NCI-H510A (cell line): ENCODE results near the gene TOR1AIP1.
"Not testable (repeated sequence)": the region's sequence is repeated elsewhere in the genome, so short reads cannot be mapped to it uniquely, and the experiment has no call there.

ENCODE experiments used
- DNase-seq: peaks from one replicate; lab custom pipeline; 2025; lab: John Stamatoyannopoulos, UW

TOR1AIP1 gene

GRCh38 chr1:179937668-179938254 lies 55.7 kb downstream of the TOR1AIP1 start:
- no peak for DNase-seq

GRCh38 chr1:179938752-179939151 lies 56.7 kb downstream of the TOR1AIP1 start:
- DNase-seq, result no peak

DNA sequence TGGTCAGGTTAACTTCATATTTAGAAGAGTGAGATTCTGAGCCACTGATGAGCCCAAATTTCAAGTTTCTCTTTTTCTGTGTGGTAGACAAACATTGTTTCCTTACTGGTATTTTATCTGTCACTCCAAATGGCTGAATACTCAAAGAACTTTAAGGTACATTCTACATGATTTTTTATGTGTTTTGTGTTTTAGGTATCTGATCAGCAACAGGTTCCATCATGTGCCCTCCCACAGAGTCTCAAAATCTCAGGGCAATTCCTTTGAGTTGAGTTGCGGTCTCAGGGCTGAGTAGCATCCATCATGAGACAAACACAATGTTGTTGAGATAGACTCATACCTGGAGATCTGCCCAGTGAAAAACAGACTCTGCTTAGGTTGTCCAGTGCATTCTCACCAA lies 57.9 kb downstream of the TOR1AIP1 start:
- DNase-seq, result no peak

GRCh38 chr1:179941454-179941853 lies 59.4 kb downstream of the TOR1AIP1 start:
- no peak for DNase-seq

GRCh38 chr1:179950651-179951050 lies 68.6 kb downstream of the TOR1AIP1 start:
- no peak for DNase-seq

- no peak for DNase-seq
Observed at GRCh38 chr1:179951383-179952144, 69.5 kb downstream of the TOR1AIP1 start.

DNA sequence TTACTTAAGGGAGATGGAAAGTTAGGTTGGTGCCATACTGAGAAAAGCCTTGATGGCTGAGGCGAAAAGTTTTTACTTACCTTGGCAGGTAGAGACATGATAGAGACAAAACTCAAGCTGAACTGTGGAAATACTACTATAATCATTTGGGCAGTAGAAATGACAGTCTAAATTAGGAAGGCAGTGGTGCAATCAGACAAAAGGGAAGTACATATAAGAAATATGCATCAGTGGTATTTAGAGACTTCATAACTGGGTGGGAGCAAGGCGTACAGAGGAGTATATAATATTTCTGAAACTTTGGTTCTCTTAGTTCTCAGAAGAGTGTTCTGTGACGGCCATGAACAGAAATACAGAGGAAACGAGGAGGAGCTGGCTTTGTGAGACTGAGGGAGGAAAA lies 70.1 kb downstream of the TOR1AIP1 start:
- DNase-seq, result no peak

GRCh38 chr1:179953974-179954492 lies 71.9 kb downstream of the TOR1AIP1 start:
- DNase-seq, result peak; percentile 21

DNA sequence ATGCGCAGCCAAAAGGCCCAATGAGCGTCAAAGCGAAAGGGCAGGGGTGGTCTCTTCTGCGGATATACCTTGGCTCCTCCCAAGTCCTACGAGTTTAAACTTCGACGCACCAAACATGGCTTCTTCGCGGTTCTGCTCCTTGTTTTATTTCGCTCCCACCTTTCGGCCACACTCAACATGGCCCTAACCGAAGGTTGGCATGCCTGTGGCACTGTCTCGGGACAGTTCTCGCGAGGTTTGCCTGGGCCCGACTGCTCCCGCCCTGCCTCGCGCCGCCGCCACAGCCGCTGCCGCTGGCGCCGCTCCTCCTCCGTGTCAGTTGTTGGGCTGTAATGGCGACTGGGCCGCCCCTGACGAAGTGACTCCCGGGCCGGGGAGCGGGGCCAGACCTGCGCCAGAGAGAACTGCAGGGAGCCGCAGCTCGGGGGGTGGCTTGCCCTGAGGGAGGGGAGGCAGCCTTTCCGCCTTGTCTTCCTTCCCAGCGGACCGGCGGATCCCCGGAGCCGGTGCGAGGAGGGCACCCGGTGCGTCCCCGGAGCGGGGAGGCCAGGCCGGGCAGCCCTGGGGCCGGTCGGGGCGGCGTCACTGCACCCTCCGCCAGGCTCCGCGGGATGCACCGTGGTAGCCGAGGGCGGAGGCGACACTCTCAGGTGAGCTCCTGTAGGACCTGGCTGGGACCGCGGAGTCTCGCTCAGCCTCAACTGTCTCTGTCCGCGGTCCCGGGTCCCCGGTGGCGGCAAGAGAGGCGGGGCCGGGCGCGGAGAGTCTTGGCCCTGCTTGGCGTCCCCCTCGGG lies 72.6 kb downstream of the TOR1AIP1 start, which contains the start of gene CEP350:
CEP350 (plus strand) TSS at position 318 of the 794 bp plus-strand sequence. CDS start 31,372 bp downstream, outside the sequence.
- peak; percentile 97 for DNase-seq

- no peak for DNase-seq
Observed at GRCh38 chr1:179955287-179955680, 73.2 kb downstream of the TOR1AIP1 start.

GRCh38 chr1:179955731-179956130 lies 73.6 kb downstream of the TOR1AIP1 start:
- DNase-seq, result no peak

GRCh38 chr1:179958359-179958758 lies 76.3 kb downstream of the TOR1AIP1 start:
- DNase-seq, result no peak

GRCh38 chr1:179962168-179962567 lies 80.1 kb downstream of the TOR1AIP1 start:
- not testable (repeated sequence) for DNase-seq

- no peak for DNase-seq
Observed at GRCh38 chr1:179966551-179966950, 84.5 kb downstream of the TOR1AIP1 start.

DNA sequence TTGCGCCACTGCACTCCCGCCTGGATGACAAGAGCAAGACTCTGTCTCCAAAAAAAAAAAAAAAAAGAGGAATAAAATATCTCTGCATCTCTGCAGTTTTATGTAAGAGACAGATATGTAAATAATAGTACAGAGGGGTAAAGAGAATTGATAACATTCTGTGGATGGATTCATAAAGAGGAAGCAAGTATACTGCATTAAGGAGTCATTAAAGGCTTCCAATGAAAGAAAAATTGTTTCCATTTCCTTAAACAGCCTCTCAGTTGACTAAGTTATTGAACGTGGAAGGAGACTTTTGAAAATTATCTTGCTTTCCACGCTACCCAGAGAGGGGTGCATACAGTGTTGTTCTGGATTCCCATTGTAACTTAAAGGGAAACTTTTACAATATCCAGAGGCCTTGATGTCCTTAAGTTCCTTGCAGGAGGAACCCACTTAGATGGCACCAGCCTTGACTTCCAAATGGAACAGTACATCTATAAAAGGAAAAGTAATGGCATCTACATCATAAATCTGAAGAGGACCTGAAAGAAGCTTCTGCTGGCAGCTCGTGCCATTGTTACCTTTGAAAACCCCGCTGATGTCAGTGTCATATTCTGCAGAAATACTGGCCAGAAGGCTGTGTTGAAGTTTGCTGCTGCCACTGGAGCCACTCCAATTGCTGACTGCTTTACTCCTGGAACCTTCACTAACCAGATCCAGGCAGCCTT lies 86.4 kb downstream of the TOR1AIP1 start:
- no peak for DNase-seq

GRCh38 chr1:179968994-179969919 lies 87.2 kb downstream of the TOR1AIP1 start:
- no peak for DNase-seq
